Measurements from ENCODE around the gene SCOC.

Gene SCOC

DNA sequence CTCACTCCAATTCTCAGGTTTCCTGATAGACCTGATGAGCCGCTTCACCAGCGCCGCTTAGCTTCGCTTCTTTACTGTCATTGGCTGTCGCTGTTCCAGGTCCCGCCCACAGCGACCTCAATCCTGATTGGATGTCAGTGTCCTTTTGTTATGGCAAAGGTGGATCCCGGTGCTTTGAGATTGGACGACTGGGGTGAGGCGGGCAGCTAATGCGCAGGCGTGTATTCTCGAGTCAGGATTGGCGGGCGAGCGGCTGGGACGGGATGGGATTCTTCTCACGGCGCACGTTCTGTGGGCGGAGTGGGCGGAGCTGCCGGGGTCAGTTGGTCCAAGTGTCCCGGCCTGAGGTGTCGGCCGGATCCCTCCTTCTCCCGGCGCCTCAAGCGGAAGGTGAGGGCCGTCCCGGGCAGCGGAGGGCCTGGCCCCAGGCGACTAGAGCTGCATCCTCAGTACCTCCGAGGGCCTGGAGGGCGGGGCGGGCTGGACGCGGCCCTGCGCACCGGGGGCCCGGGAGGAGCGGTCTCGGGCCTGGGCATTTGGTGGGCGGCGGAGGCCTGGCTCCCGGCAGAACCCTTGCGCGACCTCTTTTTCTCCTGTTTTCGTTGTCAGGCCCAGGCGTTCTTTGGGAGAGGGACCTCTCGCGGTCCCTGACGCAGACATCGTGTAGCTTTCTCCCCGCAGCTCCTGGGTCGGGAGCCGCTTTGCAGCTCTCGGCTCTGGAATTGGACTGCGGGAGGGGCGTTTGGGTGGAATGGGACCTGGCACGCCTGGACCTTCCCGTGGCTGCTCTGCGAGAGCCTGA is at the start of gene SCOC:
Gene SCOC, plus strand, starts transcription at position 319 of the 802 bp plus-strand sequence. CDS start 5,525 bp downstream, outside the sequence.
- peak; percentile 85 to 99 for DNase-seq (ENCODE audit: low read depth in 1 of 2, low spot score in 1 of 2)

GRCh38 chr4:140326395-140326993 is 47.0 kb upstream of the SCOC start:
- DNase-seq (ENCODE audit: low read depth in 1 of 2, low spot score in 1 of 2) = no peak

DNA sequence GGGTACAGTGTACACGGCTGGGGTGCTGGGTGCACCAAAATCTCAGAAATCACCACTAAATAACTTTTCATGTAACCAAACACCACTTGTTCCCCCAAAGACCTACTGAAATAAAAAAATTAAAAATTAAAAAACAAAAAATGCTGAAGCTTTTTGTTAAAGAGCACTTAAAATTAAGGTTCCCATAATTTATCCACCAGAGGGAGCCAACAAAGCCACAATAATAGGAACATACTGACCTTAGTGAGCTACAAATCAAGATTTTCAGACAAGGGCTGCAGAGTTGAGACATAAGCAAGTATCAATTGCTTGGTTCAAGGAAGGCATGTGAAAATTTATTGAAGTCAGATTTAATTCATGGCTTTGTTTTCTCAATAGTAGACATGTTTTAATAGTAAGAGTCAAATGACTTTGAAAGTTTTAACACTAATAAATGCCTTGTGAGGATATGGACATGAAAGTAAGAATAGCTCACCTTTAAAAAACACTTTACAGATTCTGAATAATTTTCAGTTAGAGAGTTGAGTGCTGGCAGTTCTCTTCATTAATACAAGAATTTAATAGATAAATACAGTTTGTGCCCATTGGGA is 43.0 kb upstream of the SCOC start:
- DNase-seq (ENCODE audit: low read depth in 1 of 2, low spot score in 1 of 2) = no peak

DNA sequence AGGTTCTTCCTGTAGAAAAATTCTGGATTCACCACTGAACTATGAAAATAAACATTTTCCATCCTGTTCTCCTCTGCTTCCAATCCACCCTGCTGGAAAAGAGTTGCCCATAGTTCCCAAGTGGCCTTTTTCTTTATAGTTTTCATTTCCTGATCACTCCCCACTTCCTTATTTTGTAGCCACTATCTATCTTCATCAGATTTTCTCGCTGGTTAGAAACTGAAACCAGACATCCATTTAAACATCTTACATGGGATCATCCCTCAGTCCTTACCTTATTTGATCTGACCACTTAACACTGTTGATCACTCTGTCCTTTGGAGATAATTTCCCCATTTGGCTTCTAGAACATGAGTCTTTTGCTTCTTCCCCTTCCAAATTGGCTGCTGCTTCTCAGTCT is 42.2 kb upstream of the SCOC start:
- no peak for DNase-seq (ENCODE audit: low read depth in 1 of 2, low spot score in 1 of 2)

DNA sequence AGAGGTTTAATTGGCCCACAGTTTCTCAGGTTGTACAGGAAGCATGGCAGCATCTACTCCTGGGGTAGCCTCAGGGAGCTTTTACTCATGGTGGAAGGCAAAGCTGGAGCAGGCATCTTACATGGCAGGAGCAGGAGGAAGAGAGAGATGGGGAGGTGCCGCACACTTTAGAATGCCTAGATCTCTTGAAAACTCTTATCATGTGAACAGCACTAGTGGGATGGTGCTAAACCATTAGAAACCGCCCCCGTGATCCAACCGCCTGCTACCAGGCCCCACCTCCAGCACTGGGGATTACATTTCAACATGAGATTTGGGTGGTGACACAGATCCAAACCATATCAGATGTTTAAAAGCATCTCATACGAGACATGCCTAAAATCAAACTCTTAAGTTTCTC is 41.6 kb upstream of the SCOC start:
- no peak for DNase-seq (ENCODE audit: low read depth in 1 of 2, low spot score in 1 of 2)

GRCh38 chr4:140332734-140333133 is 40.7 kb upstream of the SCOC start:
- DNase-seq (ENCODE audit: low read depth in 1 of 2, low spot score in 1 of 2) = no peak

DNA sequence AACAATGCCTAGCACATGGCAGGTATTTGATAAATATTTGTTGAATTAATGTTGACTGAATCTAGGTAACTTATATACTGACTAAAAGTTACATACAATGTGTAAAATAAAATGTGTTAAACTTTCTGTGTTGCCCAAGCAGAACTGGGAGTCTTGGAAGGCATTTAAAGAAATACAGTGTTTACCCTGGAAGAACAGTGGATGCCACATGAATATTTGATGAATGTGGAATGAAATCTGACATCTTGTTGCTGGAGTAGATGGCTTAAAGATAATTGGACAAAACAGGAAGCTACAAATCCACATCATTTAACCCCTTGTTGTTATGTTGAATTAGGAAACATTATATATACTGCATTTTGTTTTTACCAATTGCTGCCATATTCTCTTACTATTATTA is 39.9 kb upstream of the SCOC start:
- DNase-seq (ENCODE audit: low read depth in 1 of 2, low spot score in 1 of 2) = no peak

GRCh38 chr4:140335076-140335475 is 38.4 kb upstream of the SCOC start:
- DNase-seq (ENCODE audit: low read depth in 1 of 2, low spot score in 1 of 2) = no peak

DNA sequence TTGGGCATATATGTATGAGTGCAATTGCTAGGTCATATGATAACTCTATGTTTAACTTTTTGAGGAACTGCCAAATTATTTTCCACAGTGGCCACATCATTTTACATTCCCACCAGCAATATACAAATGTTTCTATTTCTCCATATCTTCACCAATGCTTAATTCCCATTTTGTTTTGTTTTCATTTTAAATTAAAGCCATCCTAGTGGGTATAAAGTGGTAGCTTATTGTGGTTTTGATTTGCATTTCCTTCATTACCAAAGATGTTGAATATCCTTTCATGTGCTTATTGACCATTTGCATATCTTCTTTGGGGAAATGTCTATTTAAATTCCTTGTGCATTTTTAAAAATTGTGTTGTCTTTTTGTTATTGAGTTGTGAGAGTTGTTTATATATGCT is 36.7 kb upstream of the SCOC start:
- no peak for DNase-seq (ENCODE audit: low read depth in 1 of 2, low spot score in 1 of 2)

DNA sequence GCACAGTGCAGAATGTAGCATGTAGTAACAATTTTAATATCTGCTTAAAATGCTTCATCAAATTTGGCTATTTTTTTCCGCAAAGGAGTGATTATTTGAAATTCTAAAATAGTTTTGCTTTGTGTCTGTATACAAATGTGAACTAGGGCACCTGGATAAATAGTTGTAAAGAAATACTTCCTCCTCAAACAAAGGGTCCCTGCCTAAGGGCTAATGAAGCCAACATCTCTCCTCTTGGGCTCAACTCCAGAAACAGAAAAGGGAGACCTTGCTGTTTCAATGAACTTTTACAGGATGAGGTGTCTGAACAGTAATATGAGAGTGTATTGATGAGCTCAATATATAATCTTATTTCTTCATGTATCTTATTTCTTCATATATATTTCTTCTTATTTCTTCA is 30.8 kb upstream of the SCOC start:
- no peak for DNase-seq (ENCODE audit: low read depth in 1 of 2, low spot score in 1 of 2)

DNA sequence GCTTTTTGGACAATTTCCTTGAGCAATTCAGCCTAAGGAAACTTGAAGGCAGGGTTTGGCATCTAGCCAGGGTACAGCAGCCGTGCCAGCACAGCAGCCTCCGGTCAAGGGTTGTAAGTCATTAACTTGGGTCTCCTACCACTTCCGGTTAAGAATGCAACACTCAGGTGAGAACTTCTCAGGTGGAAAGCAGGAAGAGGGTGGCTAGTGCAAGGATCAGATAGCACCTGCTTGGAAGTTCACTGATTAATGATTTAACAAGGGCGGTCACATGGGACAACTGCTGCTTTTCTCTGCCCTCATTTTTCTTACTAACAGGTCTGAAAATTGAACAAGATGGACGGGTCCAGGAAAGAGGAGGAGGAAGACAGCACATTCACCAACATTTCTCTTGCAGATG is 30.1 kb upstream of the SCOC start:
- DNase-seq (ENCODE audit: low read depth in 1 of 2, low spot score in 1 of 2) = no peak

- DNase-seq (ENCODE audit: low read depth in 1 of 2, low spot score in 1 of 2) = no peak
Measured at GRCh38 chr4:140344101-140344500, 29.3 kb upstream of the SCOC start.

DNA sequence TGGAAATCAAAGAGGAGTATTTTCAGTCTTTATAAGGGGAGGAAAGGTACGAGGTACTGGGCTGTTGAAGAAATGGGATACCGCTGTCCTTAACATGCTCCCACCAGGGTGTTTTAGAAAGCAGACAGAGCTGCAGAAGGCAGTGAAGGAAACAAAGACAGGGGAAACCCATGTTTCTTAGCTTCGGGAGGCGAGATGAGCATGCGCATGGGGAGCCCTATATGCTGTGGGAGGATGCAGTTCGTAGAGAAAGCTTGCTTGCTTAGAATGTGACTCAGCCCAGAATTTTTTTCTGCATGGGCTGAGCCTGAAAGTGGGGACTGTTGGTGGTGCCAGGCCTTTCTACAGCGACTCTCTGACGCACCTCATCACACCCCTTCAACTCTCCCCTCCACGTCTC is 28.8 kb upstream of the SCOC start:
- no peak for DNase-seq (ENCODE audit: low read depth in 1 of 2, low spot score in 1 of 2)

DNA sequence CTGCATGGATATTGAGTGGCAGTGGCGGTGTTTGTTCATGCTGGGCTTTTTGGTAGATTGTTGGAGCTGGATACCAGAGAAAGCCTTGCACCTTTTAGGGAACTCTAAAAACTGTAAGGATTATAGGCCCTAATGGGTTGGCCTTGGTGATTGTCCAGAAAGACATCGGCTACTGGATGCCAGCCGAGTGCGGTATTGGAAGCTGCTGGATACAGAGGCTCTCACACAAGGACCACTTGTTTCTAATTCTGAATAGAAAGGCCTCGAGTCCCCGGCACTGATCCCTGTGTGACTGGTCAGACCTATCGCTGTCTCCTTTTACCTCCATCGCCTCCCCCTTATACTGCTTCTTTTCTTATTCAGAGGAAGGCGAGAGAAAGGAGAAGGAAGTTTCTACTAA is 27.3 kb upstream of the SCOC start:
- no peak for DNase-seq (ENCODE audit: low read depth in 1 of 2, low spot score in 1 of 2)

DNA sequence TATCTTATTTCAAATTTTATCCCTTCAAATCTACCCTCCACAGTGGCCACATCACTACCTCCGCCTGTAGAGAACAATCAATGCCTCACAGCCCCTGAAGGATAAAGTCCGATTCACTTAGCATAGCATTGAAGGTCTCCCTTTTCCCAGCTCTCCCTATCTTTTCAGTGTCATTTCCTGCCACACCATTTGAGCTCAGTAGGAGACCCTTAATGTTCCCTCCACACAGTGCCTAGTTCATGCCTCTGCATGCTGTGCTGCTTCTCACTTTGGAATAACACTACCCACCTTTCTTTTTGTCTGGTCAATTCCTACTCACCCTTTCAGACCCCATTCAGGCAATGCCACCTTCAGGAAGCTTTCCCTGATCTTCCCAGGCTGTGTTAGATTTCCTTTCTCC is 23.6 kb upstream of the SCOC start:
- DNase-seq (ENCODE audit: low read depth in 1 of 2, low spot score in 1 of 2) = no peak

DNA sequence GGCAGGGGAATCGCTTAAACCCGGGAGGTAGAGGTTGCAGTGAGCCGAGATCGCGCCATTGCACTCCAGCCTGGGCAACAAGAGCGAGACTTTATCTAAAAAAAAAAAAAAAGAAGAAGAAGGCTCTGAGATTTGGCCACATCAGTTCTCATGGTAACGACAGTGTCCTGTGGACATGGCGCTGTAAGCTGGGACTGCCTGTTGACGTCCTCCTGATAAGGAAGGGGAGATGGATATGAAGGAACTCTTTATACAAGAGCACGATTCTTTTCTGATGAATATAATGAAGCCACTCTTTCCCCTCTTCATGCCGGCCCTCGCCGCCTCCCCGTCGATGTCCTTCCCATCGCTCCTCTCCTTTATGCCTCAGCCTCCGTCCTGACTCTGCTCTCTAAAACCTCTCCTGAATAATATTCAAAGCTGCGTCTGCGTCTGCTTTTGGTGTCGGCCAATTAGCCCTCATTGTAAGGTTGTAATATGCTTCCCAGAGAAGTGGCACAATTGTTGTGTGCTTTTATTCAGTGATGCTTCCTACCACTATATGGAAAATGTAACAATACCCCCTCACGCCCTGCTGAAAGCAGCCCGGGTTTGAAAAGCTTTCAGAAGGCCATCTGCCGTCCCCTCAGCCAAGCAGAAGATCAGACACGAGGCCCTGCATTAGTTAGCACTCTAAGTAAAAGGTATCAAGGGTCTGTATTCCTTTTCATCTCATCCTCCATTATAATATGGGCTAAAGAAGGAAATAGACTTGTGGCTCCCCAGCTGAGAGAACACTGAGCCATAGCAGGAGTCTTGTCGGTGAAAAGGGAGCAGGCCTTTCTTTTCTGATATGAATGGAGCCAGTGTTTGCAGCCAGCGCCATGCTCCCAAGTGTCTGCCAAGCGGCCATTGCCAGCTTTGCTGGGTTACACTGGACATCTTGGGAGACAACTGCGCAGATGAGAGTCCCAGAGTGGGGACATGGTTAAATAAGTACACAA is 22.1 kb upstream of the SCOC start:
- DNase-seq (ENCODE audit: low read depth in 1 of 2, low spot score in 1 of 2) = no peak

- no peak for DNase-seq (ENCODE audit: low read depth in 1 of 2, low spot score in 1 of 2)
Measured at GRCh38 chr4:140353786-140354185, 19.7 kb upstream of the SCOC start.

GRCh38 chr4:140355288-140355687 is 18.2 kb upstream of the SCOC start:
- no peak for DNase-seq (ENCODE audit: low read depth in 1 of 2, low spot score in 1 of 2)

GRCh38 chr4:140357868-140358267 is 15.6 kb upstream of the SCOC start:
- DNase-seq (ENCODE audit: low read depth in 1 of 2, low spot score in 1 of 2) = no peak

DNA sequence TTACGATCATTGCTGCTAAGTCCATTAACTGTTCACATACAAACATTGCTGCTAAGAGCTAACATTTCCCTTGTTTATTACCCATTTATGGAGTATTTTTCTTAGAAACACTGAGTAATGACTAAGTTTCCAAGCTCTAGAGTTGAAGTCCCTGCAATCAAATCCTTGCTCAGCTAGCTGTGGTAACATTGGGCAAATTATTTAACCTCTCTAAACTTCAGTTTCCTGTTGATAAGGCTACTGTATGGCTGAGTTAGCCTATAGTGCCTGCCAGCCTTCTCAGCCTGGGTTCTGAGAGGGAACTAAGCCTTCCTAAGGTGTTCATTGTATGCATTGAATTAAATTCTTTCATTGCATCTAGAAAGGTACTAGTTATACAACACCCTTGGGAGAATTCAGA is 15.2 kb upstream of the SCOC start:
- no peak for DNase-seq (ENCODE audit: low read depth in 1 of 2, low spot score in 1 of 2)
